Endothelial cell of umbilical vein (primary cell): ENCODE data around the gene NEDD4L. TPM values are rescaled to one million over a fixed set of nuclear protein-coding genes. Genes with fewer than 3 reads are reported as not detected.

Experiments
- BruUV-seq: library from RNA; stranded (reverse); fragments of 400-500 nt; replicated peaks from 2 replicates; lab custom pipeline; 2021; lab: Mats Ljungman, UMichigan
- CTCF ChIA-PET: fragments of 300-600, 350-600 bp; sonication (Branson Sonifier 250); formaldehyde crosslinking; loops from one replicate; lab custom pipeline; 2021; ENCODE audit warnings: antibody characterized with exemption, inconsistent platforms; lab: Charles Lee
- POLR2A ChIA-PET: fragments of 300-600, 350-600 bp; sonication (Branson Sonifier 250); formaldehyde crosslinking; loops from one replicate; lab custom pipeline; 2021; ENCODE audit warnings: antibody characterized with exemption, inconsistent platforms; lab: Charles Lee
- DNase-seq: peaks from one replicate; pipeline ENCODE4 v3.0.0-alpha.2; 2011; ENCODE audit warnings: low read depth, low spot score
- FAIRE-seq: peaks from 2 replicates; lab custom pipeline; 2011; peaks lifted over from hg19 to GRCh38; lab: Jason Lieb, UNC
- H2AFZ ChIP-seq: 2 replicates; pipeline ENCODE4 v1.6.0; 2012; ENCODE audit warnings: low read depth, low read length, control low read depth, inconsistent platforms
- H3K27ac ChIP-seq: 2 replicates; pipeline ENCODE4 v1.5.1; 2011; ENCODE audit warnings: low read depth, mild to moderate bottlenecking, control low read depth, low read length, moderate library complexity; ENCODE audit not compliant: insufficient read depth
- H3K27me3 ChIP-seq, 2 experiments: 2 replicates each; pipeline versions ENCODE4 v1.6.0 to v1.6.1; 2011; ENCODE audit warnings: low read length in 2 of 2, mixed read lengths in 1 of 2; ENCODE audit not compliant: control insufficient read depth in 2 of 2, insufficient read depth in 2 of 2
- H3K36me3 ChIP-seq, 2 experiments: 2 replicates in 1 of 2; 3 replicates in 1 of 2; pipeline ENCODE4 v1.5.1; 2011; ENCODE audit warnings: low read length in 2 of 2, mild to moderate bottlenecking in 1 of 2, moderate library complexity in 1 of 2; ENCODE audit not compliant: control insufficient read depth in 2 of 2, insufficient read depth in 2 of 2; ENCODE audit errors: extremely low read depth in 1 of 2
- H3K4me1 ChIP-seq: 3 replicates; pipeline ENCODE4 v1.5.1; 2011; ENCODE audit warnings: mild to moderate bottlenecking, low read length; ENCODE audit not compliant: control insufficient read depth, insufficient read depth; ENCODE audit errors: extremely low read depth
- H3K4me2 ChIP-seq: 2 replicates; pipeline ENCODE4 v1.6.1; 2011; ENCODE audit warnings: low read length, control low read depth, mixed read lengths; ENCODE audit not compliant: insufficient read depth
- H3K4me3 ChIP-seq, 3 experiments: fragments of 200-600 bp in 1 of 3; sonication (generic), shearing (Covaris generic) in 1 of 3; replicated peaks in 1 of 3; 2 replicates each; pipeline ENCODE4 v1.5.1; 2011 to 2016; ENCODE audit warnings: control low read depth in 3 of 3, low read length in 3 of 3, mild to moderate bottlenecking in 2 of 3, inconsistent platforms in 1 of 3, low read depth in 1 of 3, moderate library complexity in 1 of 3; ENCODE audit not compliant: insufficient read depth in 1 of 3
- H3K79me2 ChIP-seq: 2 replicates; pipeline ENCODE4 v1.6.0; 2012; ENCODE audit warnings: low read length, inconsistent platforms; ENCODE audit not compliant: control insufficient read depth, insufficient read depth
- H3K9ac ChIP-seq: replicated peaks from 2 replicates; pipeline ENCODE3; 2011; ENCODE audit warnings: low read length, control low read depth; ENCODE audit not compliant: insufficient read depth; ENCODE audit errors: extremely low read depth
- H3K9me1 ChIP-seq: replicated peaks from 3 replicates; pipeline ENCODE4 v1.6.0; 2011; ENCODE audit warnings: mild to moderate bottlenecking, low read length; ENCODE audit not compliant: control insufficient read depth, insufficient read depth; ENCODE audit errors: extremely low read depth
- H3K9me3 ChIP-seq: replicated peaks from 2 replicates; pipeline ENCODE4 v1.5.1; 2012; ENCODE audit warnings: low read length, inconsistent platforms; ENCODE audit not compliant: control insufficient read depth, insufficient read depth
- H4K20me1 ChIP-seq: replicated peaks from 2 replicates; pipeline ENCODE3; 2011; ENCODE audit warnings: mild to moderate bottlenecking, low read length; ENCODE audit not compliant: control insufficient read depth, insufficient read depth; ENCODE audit errors: extremely low read depth
- CTCF ChIP-seq, 2 donors: IDR thresholded peaks; 1 replicate in 1 of 2; 2 replicates in 1 of 2; pipeline ENCODE4 v1.5.1; 2011; ENCODE audit warnings: low read length in 2 of 2, mild to moderate bottlenecking in 2 of 2, moderate library complexity in 2 of 2, control low read depth in 1 of 2, inconsistent platforms in 1 of 2, low read depth in 1 of 2; ENCODE audit not compliant: insufficient read depth in 1 of 2; ENCODE audit errors: extremely low read depth in 1 of 2
- EZH2 ChIP-seq: IDR thresholded peaks from 2 replicates; pipeline ENCODE4 v1.6.1; 2012; ENCODE audit warnings: borderline replicate concordance, low read depth, mild to moderate bottlenecking, moderate library complexity, low read length, inconsistent platforms; ENCODE audit not compliant: severe bottlenecking
- FOS ChIP-seq: IDR thresholded peaks from 2 replicates; pipeline ENCODE4 v1.6.1; 2011; ENCODE audit warnings: mild to moderate bottlenecking, low read length, moderate library complexity, borderline replicate concordance; ENCODE audit not compliant: insufficient read depth
- GATA2 ChIP-seq: IDR thresholded peaks from 2 replicates; pipeline ENCODE4 v1.7.0; 2011; ENCODE audit warnings: low read depth, mild to moderate bottlenecking, moderate library complexity, mixed read lengths, low read length; ENCODE audit not compliant: insufficient read length, insufficient read depth
- JUN ChIP-seq: IDR thresholded peaks from 2 replicates; pipeline ENCODE4 v1.6.1; 2011; ENCODE audit warnings: borderline replicate concordance, low read depth; ENCODE audit not compliant: insufficient read length, insufficient read depth
- MYC ChIP-seq: IDR thresholded peaks from one replicate; pipeline ENCODE4 v1.6.1; 2011; ENCODE audit warnings: mild to moderate bottlenecking, low read depth, low read length
- POLR2A ChIP-seq: IDR thresholded peaks from 2 replicates; pipeline ENCODE4 v1.6.1; 2012; ENCODE audit warnings: low read depth, mild to moderate bottlenecking, control low read depth, low read length
- POLR2AphosphoS5 ChIP-seq: IDR thresholded peaks from 2 replicates; pipeline ENCODE4 v1.6.1; 2012; ENCODE audit warnings: low read depth, mild to moderate bottlenecking, control low read depth, low read length, moderate library complexity; ENCODE audit not compliant: insufficient read depth
- dilution Hi-C: fragments of 300-500 bp; cut with MboI; formaldehyde crosslinking; loops from one replicate; pipeline ENCODE4 v1.15.0; 2019; ENCODE audit warnings: low sequenced_read_pairs; ENCODE audit not compliant: extremely low pct_ligation_motif_present
- intact Hi-C: fragments of 100-400 bp; cut with micrococcal nuclease; formaldehyde crosslinking; loops from one replicate; pipeline ENCODE4 v1.10.0; 2022
- polyA plus RNA-seq, 4 experiments: library from polyadenylated mRNA; depleted of rRNA in 3 of 4; stranded (reverse) in 3 of 4; unstranded in 1 of 4; fragments of >200 nt; gene quantifications; 2 replicates each; pipeline versions ENCODE4 v1.2.1 to v1.2.3, GENCODE V29; 2011 to 2012; ENCODE audit warnings: missing spikeins in 1 of 4
- total RNA-seq: library from RNA; stranded (reverse); gene quantifications from 2 replicates; pipeline ENCODE4 v1.2.3, GENCODE V29; 2021
- TF ChIP-seq, protein P1 (sequence below): IDR thresholded peaks from 2 replicates; pipeline ENCODE4 v1.6.1; 2011; ENCODE audit not compliant: insufficient read depth, insufficient read length

The NEDD4L gene
- total and polyA plus RNA-seq, 2 donors (not counting 3 experiments of a cell fraction or from before 2014, with no cell fraction given) = 20.5 to 78.9 TPM

GRCh38 chr18:58095222-58095621, 51.2 kb downstream of the NEDD4L start:
- dilution Hi-C loops (no loop called here), intact Hi-C loops (no loop called here)
- Histone ChIP-seq H3K4me1 (peaks cover 13% of the 10 kb centered on the region), H3K27me3 (no peaks in the 10 kb centered on the region), H3K27ac (no peak overlapping the region), H4K20me1 (no peaks in the 10 kb centered on the region), H3K4me3 (no peak overlapping the region), H3K9me1 (no peaks in the 10 kb centered on the region), H3K36me3 (no peaks in the 10 kb centered on the region), H3K79me2 (no peaks in the 10 kb centered on the region), H3K9ac (no peak overlapping the region), H3K4me2 (no peak overlapping the region), H2AFZ (no peak overlapping the region), H3K9me3 (no peaks in the 10 kb centered on the region)
- no TSS peak for BruUV-seq
- TF ChIP-seq POLR2AphosphoS5 (no peak), CTCF (IDR thresholded peaks at IDR 0.05; ENCODE audit: extremely low read depth in 1 of 2, insufficient read depth in 1 of 2, low read depth in 1 of 2, low read length in 2 of 2) (no peak)
- POLR2A ChIA-PET = no interaction called here
- FAIRE-seq = no peak
- CTCF ChIA-PET = interaction anchor here (1.2 kb wide), 1 partner anchor 27 kb away, joined by 5 read pairs; no protein-coding TSS in a partner anchor
- no peak for DNase-seq

DNA sequence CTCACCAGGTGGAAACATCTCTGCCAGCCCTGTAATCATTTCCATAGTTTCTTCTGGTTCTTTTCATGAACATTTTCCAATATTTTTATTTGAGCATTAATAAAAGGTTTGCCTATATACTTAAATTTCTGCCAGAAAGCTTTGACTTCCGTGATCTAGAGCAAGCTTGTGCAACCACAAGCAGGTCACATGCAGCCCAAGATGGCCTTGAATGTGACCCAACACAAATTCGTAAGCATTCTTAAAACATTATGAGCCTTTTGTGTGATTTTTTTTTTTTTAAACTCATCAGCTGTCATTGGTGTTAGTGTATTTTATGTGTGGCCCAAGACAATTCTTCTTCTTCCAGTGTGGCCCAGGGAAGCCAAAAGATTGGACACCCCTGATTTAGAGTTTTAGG, 51.6 kb downstream of the NEDD4L start:
- TF ChIP-seq CTCF (IDR thresholded peaks at IDR 0.05; ENCODE audit: extremely low read depth in 1 of 2, insufficient read depth in 1 of 2, low read depth in 1 of 2, low read length in 2 of 2) = no peak
- TF ChIP-seq FOS = no peak
- no peak for TF ChIP-seq POLR2A
- no peak for TF ChIP-seq MYC
- TF ChIP-seq, protein P1, sequence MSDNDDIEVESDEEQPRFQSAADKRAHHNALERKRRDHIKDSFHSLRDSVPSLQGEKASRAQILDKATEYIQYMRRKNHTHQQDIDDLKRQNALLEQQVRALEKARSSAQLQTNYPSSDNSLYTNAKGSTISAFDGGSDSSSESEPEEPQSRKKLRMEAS = no peak
- no peak for TF ChIP-seq POLR2AphosphoS5
- TF ChIP-seq GATA2 = no peak
- no peak for TF ChIP-seq JUN
- no peak for TF ChIP-seq EZH2
- H4K20me1 ChIP-seq = no peaks in the 10 kb centered on the region
- DNase-seq (no peak), FAIRE-seq (no peak)
- H3K4me3 ChIP-seq = no peak overlapping the region
- BruUV-seq = no TSS peak
- no peak overlapping the region for H3K27ac ChIP-seq
- dilution Hi-C loops = no loop called here
- H3K27me3 ChIP-seq = no peaks in the 10 kb centered on the region
- H3K79me2 ChIP-seq = no peaks in the 10 kb centered on the region
- H3K9ac ChIP-seq = no peak overlapping the region
- no peaks in the 10 kb centered on the region for H3K9me3 ChIP-seq
- H3K36me3 ChIP-seq = no peaks in the 10 kb centered on the region
- H2AFZ ChIP-seq = no peak overlapping the region
- POLR2A ChIA-PET = no interaction called here
- H3K9me1 ChIP-seq = no peaks in the 10 kb centered on the region
- CTCF ChIA-PET = interaction anchor here (0.6 to 1.2 kb wide), 2 partner anchors 26 to 155 kb away, joined by 3 to 5 read pairs; no protein-coding TSS in a partner anchor
- no peak overlapping the region for H3K4me2 ChIP-seq
- peaks cover 13% of the 10 kb centered on the region for H3K4me1 ChIP-seq
- intact Hi-C loops = no loop called here
